Measurements from ENCODE around the gene ERBB4. TPM values are rescaled to one million over a fixed set of nuclear protein-coding genes. Genes with fewer than 3 reads are reported as not detected.

ERBB4 gene
- total RNA-seq, 1 donor from 2014 or later = 9.9 TPM

DNA sequence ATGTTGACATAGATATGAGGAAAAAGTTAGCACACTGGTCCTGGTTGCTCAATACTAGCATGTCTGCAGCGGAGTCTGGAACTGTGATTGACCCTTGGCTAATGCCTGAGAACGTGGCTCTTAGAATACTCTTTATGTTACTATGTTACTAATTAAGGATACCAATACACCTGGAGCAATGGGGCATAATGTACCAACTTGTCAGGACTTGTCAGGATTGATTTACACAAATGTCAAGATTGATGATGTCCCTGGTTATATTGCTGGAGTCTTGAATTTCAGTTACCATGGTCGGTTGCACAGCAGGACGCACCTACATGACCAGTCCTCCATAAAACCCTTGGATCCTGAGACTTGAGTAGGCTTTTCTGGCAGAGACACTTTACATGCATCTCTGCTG, 1171.3 kb downstream of the ERBB4 start:
- Mint-ChIP-seq H3K4me3 (no peak overlapping the region), H3K4me1 (ENCODE audit: unreplicated experiment) (peaks cover 6% of the 10 kb centered on the region), H3K27ac (no peak overlapping the region), H3K36me3 (no peaks in the 10 kb centered on the region), H3K9me3 (peaks cover 6% of the 10 kb centered on the region), H3K27me3 (no peaks in the 10 kb centered on the region)
- no peak for TF ChIP-seq CTCF (conservative IDR thresholded peaks at IDR 0.05)
- DNase-seq (ENCODE audit: extremely low spot score, unreplicated experiment) = no peak

DNA sequence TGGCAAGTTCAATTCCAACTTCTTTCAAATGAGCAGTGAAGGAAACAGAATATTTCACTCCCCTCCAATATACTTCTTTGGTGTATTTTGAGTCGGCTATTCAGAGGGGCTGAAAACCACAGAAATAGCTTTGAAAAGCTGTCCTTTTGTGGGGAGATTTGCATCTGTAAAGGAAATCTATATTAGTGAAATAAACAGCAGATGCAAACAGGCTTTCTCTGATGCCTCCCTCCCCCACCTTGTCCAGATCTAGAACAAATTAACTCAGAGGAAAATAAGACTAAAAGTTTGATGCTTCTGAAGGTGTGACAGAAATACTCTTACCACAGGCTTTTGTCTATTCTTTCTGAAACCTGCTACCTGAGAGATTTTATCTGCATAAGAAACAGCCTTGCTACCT, 1173.7 kb downstream of the ERBB4 start:
- peaks cover 6% of the 10 kb centered on the region for H3K9me3 Mint-ChIP-seq
- no peak for DNase-seq (ENCODE audit: extremely low spot score, unreplicated experiment)
- no peak overlapping the region for H3K4me3 Mint-ChIP-seq
- H3K4me1 Mint-ChIP-seq (ENCODE audit: unreplicated experiment) = peaks cover 6% of the 10 kb centered on the region
- TF ChIP-seq CTCF (conservative IDR thresholded peaks at IDR 0.05) = no peak
- H3K27me3 Mint-ChIP-seq = no peaks in the 10 kb centered on the region
- H3K36me3 Mint-ChIP-seq = no peaks in the 10 kb centered on the region
- H3K27ac Mint-ChIP-seq = no peak overlapping the region

DNA sequence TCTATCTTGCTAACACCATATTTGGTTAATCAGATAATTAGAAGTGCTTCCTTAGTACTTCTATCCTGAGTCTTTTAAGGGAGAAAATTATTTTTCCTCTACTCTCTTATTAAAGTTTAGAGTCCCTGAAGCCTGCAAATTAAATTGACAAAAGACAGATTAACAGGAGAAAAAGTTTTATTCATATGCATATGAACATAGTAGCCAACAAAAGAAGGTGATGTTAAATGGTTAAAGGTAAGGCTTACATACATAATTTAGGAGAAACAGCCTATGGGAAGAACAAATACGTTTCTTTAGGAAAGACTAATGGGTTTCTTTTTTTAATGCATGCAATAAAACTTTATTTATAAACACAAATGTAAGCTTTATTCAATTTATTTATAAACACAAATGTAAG, 1177.2 kb downstream of the ERBB4 start:
- no peak for DNase-seq (ENCODE audit: extremely low spot score, unreplicated experiment)
- Mint-ChIP-seq H3K36me3 (no peaks in the 10 kb centered on the region), H3K4me3 (no peak overlapping the region), H3K4me1 (ENCODE audit: unreplicated experiment) (no peaks in the 10 kb centered on the region), H3K27ac (no peak overlapping the region), H3K9me3 (peaks cover 6% of the 10 kb centered on the region), H3K27me3 (no peaks in the 10 kb centered on the region)
- TF ChIP-seq CTCF (conservative IDR thresholded peaks at IDR 0.05) = no peak

DNA sequence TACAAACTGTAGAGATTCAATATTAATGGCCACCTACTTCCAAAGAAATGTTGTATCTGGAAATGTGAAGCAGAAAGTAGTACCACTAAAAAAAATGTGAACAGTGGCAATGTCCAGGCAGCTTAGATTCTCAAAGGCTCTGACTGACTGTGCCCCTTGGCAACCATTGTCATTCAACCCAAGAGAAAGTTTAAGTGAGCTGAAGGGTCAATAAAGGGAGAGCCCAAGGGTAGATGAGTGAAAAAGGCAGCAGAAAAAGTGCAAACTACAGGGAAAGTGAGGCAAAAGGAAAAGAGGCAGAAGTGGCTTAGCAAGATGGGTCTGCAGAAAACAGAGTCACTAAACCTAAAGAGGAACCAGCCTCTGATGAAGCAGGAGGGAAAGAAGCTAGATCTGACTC, 1179.3 kb downstream of the ERBB4 start:
- Mint-ChIP-seq H3K4me3 (no peak overlapping the region), H3K36me3 (no peaks in the 10 kb centered on the region), H3K27me3 (no peaks in the 10 kb centered on the region), H3K27ac (no peak overlapping the region), H3K9me3 (peaks cover 6% of the 10 kb centered on the region), H3K4me1 (ENCODE audit: unreplicated experiment) (no peaks in the 10 kb centered on the region)
- no peak for DNase-seq (ENCODE audit: extremely low spot score, unreplicated experiment)
- no peak for TF ChIP-seq CTCF (conservative IDR thresholded peaks at IDR 0.05)

DNA sequence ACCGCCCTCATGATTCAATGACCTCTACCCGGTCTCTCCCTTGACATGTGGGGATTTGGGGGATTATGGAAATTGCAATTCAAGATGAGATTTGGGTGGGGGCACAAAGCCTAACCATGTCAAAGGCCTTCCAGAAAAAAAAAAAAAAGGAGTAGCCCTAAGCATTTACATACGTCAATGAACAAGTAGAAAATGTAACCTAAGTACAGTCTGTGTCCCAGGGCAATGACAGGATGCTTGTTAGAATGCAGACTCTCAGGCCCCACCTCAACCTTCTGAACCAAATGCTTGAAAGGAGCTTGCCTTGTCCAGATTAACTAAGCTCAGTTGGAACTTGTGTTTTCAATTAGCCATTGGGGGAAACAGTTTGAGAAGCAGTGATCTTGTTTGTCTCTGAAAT, 1180.1 kb downstream of the ERBB4 start:
- no peaks in the 10 kb centered on the region for H3K4me1 Mint-ChIP-seq (ENCODE audit: unreplicated experiment)

More for the DNA sequence above, 1180.1 kb downstream of the ERBB4 start:
- Mint-ChIP-seq H3K27me3 (no peaks in the 10 kb centered on the region), H3K4me3 (no peak overlapping the region), H3K9me3 (peaks cover 1% of the 10 kb centered on the region), H3K27ac (no peak overlapping the region), H3K36me3 (no peaks in the 10 kb centered on the region)
- no peak for TF ChIP-seq CTCF (conservative IDR thresholded peaks at IDR 0.05)
- DNase-seq (ENCODE audit: extremely low spot score, unreplicated experiment) = no peak

All from type B pancreatic cell (in vitro differentiated cells).